Loucy (cell line): ENCODE data around the gene QRFP.

ENCODE experiments used
- CTCF ChIP-seq: fragments of 200-600 bp; sonication (generic); conservative IDR thresholded peaks from 2 replicates; pipeline ENCODE4 v1.5.1; 2014; ENCODE audit warnings: mild to moderate bottlenecking, antibody characterized with exemption, low read length
- EZH2phosphoT487 ChIP-seq: fragments of 200-600 bp; IDR thresholded peaks from 2 replicates; pipeline ENCODE4 v1.6.1; 2018; ENCODE audit warnings: antibody characterized with exemption, mild to moderate bottlenecking, moderate library complexity, borderline replicate concordance

- TF ChIP-seq CTCF: no peak
- TF ChIP-seq EZH2phosphoT487: no peak
Measured at GRCh38 chr9:130903194-130904069, 6.8 kb upstream of the QRFP start.
